HL-60/S4 (cell line): Measurements from ENCODE around the gene PLBD2.

Experiments
- in situ Hi-C: fragments of 300-500 bp; cut with MboI; formaldehyde crosslinking; loops from 2 replicates; pipeline ENCODE4 v1.14.3; 2022; ENCODE audit warnings: low sequenced_read_pairs

Gene PLBD2

GRCh38 chr12:113438523-113439300 is 80.3 kb downstream of the PLBD2 start:
- in situ Hi-C loops = loop anchor here (10.0 to 25.0 kb wide), 3 partner anchors 244 to 476 kb away; no protein-coding TSS in a partner anchor

DNA sequence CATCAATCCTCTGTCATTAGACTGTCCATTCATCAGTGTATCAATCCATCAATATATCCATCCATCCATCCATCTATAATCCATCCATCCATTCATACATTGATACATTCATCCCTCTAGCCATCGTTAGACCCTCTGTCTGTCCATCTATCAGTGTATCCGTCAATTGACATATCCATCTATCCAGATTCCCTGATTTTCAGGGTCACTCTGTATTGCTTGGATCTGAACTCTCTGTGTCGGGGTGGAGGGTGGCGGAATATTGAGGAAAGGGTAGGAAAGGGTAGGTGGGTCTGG is 80.9 kb downstream of the PLBD2 start:
- in situ Hi-C loops = loop anchor here (10.0 to 25.0 kb wide), 3 partner anchors 244 to 476 kb away; no protein-coding TSS in a partner anchor

GRCh38 chr12:113439606-113440030 is 81.2 kb downstream of the PLBD2 start:
- in situ Hi-C loops = loop anchor here (10.0 to 25.0 kb wide), 3 partner anchors 245 to 475 kb away; no protein-coding TSS in a partner anchor

DNA sequence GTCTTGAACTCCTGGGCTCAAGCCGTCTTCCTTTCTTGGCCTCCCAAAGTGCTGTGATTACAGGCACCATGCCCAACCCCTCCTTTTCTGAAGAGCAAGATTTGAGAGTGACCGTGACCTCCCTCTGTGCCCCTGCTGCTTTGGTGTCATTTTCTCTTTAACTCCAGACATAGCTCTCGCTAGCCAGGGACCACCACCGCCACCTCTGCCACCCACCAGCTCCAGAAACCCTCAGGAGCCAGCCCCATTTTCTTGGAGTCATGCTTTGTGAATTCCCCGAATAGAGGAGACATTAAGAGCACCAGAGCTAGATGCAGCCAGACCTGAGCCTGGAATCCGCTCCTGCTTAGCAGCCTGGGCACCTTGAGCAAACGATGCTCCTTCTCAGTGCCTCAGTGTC is 81.9 kb downstream of the PLBD2 start:
- in situ Hi-C loops = loop anchor here (25.0 kb wide), 1 partner anchor 403 kb away; no protein-coding TSS in a partner anchor
